Endothelial cell of umbilical vein (primary cell): Measurements from ENCODE around the gene LYRM4. TPM values are rescaled to one million over a fixed set of nuclear protein-coding genes. Genes with fewer than 3 reads are reported as not detected.

Source experiments
- BruUV-seq: library from RNA; stranded (reverse); fragments of 400-500 nt; replicated peaks from 2 replicates; lab custom pipeline; 2021; lab: Mats Ljungman, UMichigan
- CTCF ChIA-PET: fragments of 300-600, 350-600 bp; sonication (Branson Sonifier 250); formaldehyde crosslinking; loops from one replicate; lab custom pipeline; 2021; ENCODE audit warnings: antibody characterized with exemption, inconsistent platforms; lab: Charles Lee
- POLR2A ChIA-PET: fragments of 300-600, 350-600 bp; sonication (Branson Sonifier 250); formaldehyde crosslinking; loops from one replicate; lab custom pipeline; 2021; ENCODE audit warnings: antibody characterized with exemption, inconsistent platforms; lab: Charles Lee
- DNase-seq: peaks from one replicate; pipeline ENCODE4 v3.0.0-alpha.2; 2011; ENCODE audit warnings: low read depth, low spot score
- FAIRE-seq: peaks from 2 replicates; lab custom pipeline; 2011; peaks lifted over from hg19 to GRCh38; lab: Jason Lieb, UNC
- H2AFZ ChIP-seq: 2 replicates; pipeline ENCODE4 v1.6.0; 2012; ENCODE audit warnings: low read depth, low read length, control low read depth, inconsistent platforms
- H3K27ac ChIP-seq: 2 replicates; pipeline ENCODE4 v1.5.1; 2011; ENCODE audit warnings: low read depth, mild to moderate bottlenecking, control low read depth, low read length, moderate library complexity; ENCODE audit not compliant: insufficient read depth
- H3K27me3 ChIP-seq, 2 experiments: 2 replicates each; pipeline versions ENCODE4 v1.6.0 to v1.6.1; 2011; ENCODE audit warnings: low read length in 2 of 2, mixed read lengths in 1 of 2; ENCODE audit not compliant: control insufficient read depth in 2 of 2, insufficient read depth in 2 of 2
- H3K36me3 ChIP-seq, 2 experiments: 2 replicates in 1 of 2; 3 replicates in 1 of 2; pipeline ENCODE4 v1.5.1; 2011; ENCODE audit warnings: low read length in 2 of 2, mild to moderate bottlenecking in 1 of 2, moderate library complexity in 1 of 2; ENCODE audit not compliant: control insufficient read depth in 2 of 2, insufficient read depth in 2 of 2; ENCODE audit errors: extremely low read depth in 1 of 2
- H3K4me1 ChIP-seq: 3 replicates; pipeline ENCODE4 v1.5.1; 2011; ENCODE audit warnings: mild to moderate bottlenecking, low read length; ENCODE audit not compliant: control insufficient read depth, insufficient read depth; ENCODE audit errors: extremely low read depth
- H3K4me2 ChIP-seq: 2 replicates; pipeline ENCODE4 v1.6.1; 2011; ENCODE audit warnings: low read length, control low read depth, mixed read lengths; ENCODE audit not compliant: insufficient read depth
- H3K4me3 ChIP-seq, 3 experiments: fragments of 200-600 bp in 1 of 3; sonication (generic), shearing (Covaris generic) in 1 of 3; replicated peaks in 1 of 3; 2 replicates each; pipeline ENCODE4 v1.5.1; 2011 to 2016; ENCODE audit warnings: control low read depth in 3 of 3, low read length in 3 of 3, mild to moderate bottlenecking in 2 of 3, inconsistent platforms in 1 of 3, low read depth in 1 of 3, moderate library complexity in 1 of 3; ENCODE audit not compliant: insufficient read depth in 1 of 3
- H3K79me2 ChIP-seq: 2 replicates; pipeline ENCODE4 v1.6.0; 2012; ENCODE audit warnings: low read length, inconsistent platforms; ENCODE audit not compliant: control insufficient read depth, insufficient read depth
- H3K9ac ChIP-seq: replicated peaks from 2 replicates; pipeline ENCODE3; 2011; ENCODE audit warnings: low read length, control low read depth; ENCODE audit not compliant: insufficient read depth; ENCODE audit errors: extremely low read depth
- H3K9me1 ChIP-seq: replicated peaks from 3 replicates; pipeline ENCODE4 v1.6.0; 2011; ENCODE audit warnings: mild to moderate bottlenecking, low read length; ENCODE audit not compliant: control insufficient read depth, insufficient read depth; ENCODE audit errors: extremely low read depth
- H3K9me3 ChIP-seq: replicated peaks from 2 replicates; pipeline ENCODE4 v1.5.1; 2012; ENCODE audit warnings: low read length, inconsistent platforms; ENCODE audit not compliant: control insufficient read depth, insufficient read depth
- H4K20me1 ChIP-seq: replicated peaks from 2 replicates; pipeline ENCODE3; 2011; ENCODE audit warnings: mild to moderate bottlenecking, low read length; ENCODE audit not compliant: control insufficient read depth, insufficient read depth; ENCODE audit errors: extremely low read depth
- CTCF ChIP-seq, 2 donors: IDR thresholded peaks; 1 replicate in 1 of 2; 2 replicates in 1 of 2; pipeline ENCODE4 v1.5.1; 2011; ENCODE audit warnings: low read length in 2 of 2, mild to moderate bottlenecking in 2 of 2, moderate library complexity in 2 of 2, control low read depth in 1 of 2, inconsistent platforms in 1 of 2, low read depth in 1 of 2; ENCODE audit not compliant: insufficient read depth in 1 of 2; ENCODE audit errors: extremely low read depth in 1 of 2
- EZH2 ChIP-seq: IDR thresholded peaks from 2 replicates; pipeline ENCODE4 v1.6.1; 2012; ENCODE audit warnings: borderline replicate concordance, low read depth, mild to moderate bottlenecking, moderate library complexity, low read length, inconsistent platforms; ENCODE audit not compliant: severe bottlenecking
- GATA2 ChIP-seq: IDR thresholded peaks from 2 replicates; pipeline ENCODE4 v1.7.0; 2011; ENCODE audit warnings: low read depth, mild to moderate bottlenecking, moderate library complexity, mixed read lengths, low read length; ENCODE audit not compliant: insufficient read length, insufficient read depth
- JUN ChIP-seq: IDR thresholded peaks from 2 replicates; pipeline ENCODE4 v1.6.1; 2011; ENCODE audit warnings: borderline replicate concordance, low read depth; ENCODE audit not compliant: insufficient read length, insufficient read depth
- MAX ChIP-seq: IDR thresholded peaks from 2 replicates; pipeline ENCODE4 v1.6.1; 2011; ENCODE audit not compliant: insufficient read depth, insufficient read length
- POLR2AphosphoS5 ChIP-seq: IDR thresholded peaks from 2 replicates; pipeline ENCODE4 v1.6.1; 2012; ENCODE audit warnings: low read depth, mild to moderate bottlenecking, control low read depth, low read length, moderate library complexity; ENCODE audit not compliant: insufficient read depth
- dilution Hi-C: fragments of 300-500 bp; cut with MboI; formaldehyde crosslinking; loops from one replicate; pipeline ENCODE4 v1.15.0; 2019; ENCODE audit warnings: low sequenced_read_pairs; ENCODE audit not compliant: extremely low pct_ligation_motif_present
- intact Hi-C: fragments of 100-400 bp; cut with micrococcal nuclease; formaldehyde crosslinking; loops from one replicate; pipeline ENCODE4 v1.10.0; 2022
- polyA plus RNA-seq, 4 experiments: library from polyadenylated mRNA; depleted of rRNA in 3 of 4; stranded (reverse) in 3 of 4; unstranded in 1 of 4; fragments of >200 nt; gene quantifications; 2 replicates each; pipeline versions ENCODE4 v1.2.1 to v1.2.3, GENCODE V29; 2011 to 2012; ENCODE audit warnings: missing spikeins in 1 of 4
- total RNA-seq: library from RNA; stranded (reverse); gene quantifications from 2 replicates; pipeline ENCODE4 v1.2.3, GENCODE V29; 2021

The LYRM4 gene
- total and polyA plus RNA-seq, 2 donors (not counting 3 experiments of a cell fraction or from before 2014, with no cell fraction given), result 39.5 to 44.0 TPM

GRCh38 chr6:5072440-5072839, 188.3 kb downstream of the LYRM4 start:
- Histone ChIP-seq H3K27ac (no peak overlapping the region), H3K9me3 (no peaks in the 10 kb centered on the region), H4K20me1 (no peaks in the 10 kb centered on the region), H3K36me3 (no peaks in the 10 kb centered on the region), H3K9me1 (no peaks in the 10 kb centered on the region), H2AFZ (no peak overlapping the region), H3K4me1 (no peaks in the 10 kb centered on the region), H3K9ac (no peak overlapping the region), H3K4me2 (no peak overlapping the region), H3K79me2 (no peaks in the 10 kb centered on the region), H3K4me3 (no peak overlapping the region), H3K27me3 (no peaks in the 10 kb centered on the region)
- DNase-seq (no peak), FAIRE-seq (no peak)
- no TSS peak for BruUV-seq
- ChIA-PET CTCF (no interaction called here), POLR2A (no interaction called here)
- intact Hi-C loops (no loop called here), dilution Hi-C loops (no loop called here)
- TF ChIP-seq CTCF (IDR thresholded peaks at IDR 0.05; ENCODE audit: extremely low read depth in 1 of 2, insufficient read depth in 1 of 2, low read depth in 1 of 2, low read length in 2 of 2), result no peak
- no peak for TF ChIP-seq MAX
- TF ChIP-seq JUN, result no peak
- no peak for TF ChIP-seq EZH2
- TF ChIP-seq GATA2, result no peak

- Histone ChIP-seq H3K9me3 (no peaks in the 10 kb centered on the region), H3K4me3 (no peak overlapping the region), H3K4me1 (no peaks in the 10 kb centered on the region), H3K9me1 (no peaks in the 10 kb centered on the region), H2AFZ (no peak overlapping the region), H3K79me2 (no peaks in the 10 kb centered on the region), H4K20me1 (no peaks in the 10 kb centered on the region), H3K9ac (no peak overlapping the region), H3K36me3 (no peaks in the 10 kb centered on the region), H3K4me2 (no peak overlapping the region), H3K27ac (no peak overlapping the region), H3K27me3 (no peaks in the 10 kb centered on the region)
- FAIRE-seq (no peak), DNase-seq (no peak)
- dilution Hi-C loops, result no loop called here
- no peak for TF ChIP-seq POLR2AphosphoS5
- no TSS peak for BruUV-seq
- POLR2A ChIA-PET, result no interaction called here
- intact Hi-C loops, result no loop called here
- CTCF ChIA-PET, result interaction anchor here (1.6 kb wide), 1 partner anchor 15 kb away, joined by 3 read pairs; no protein-coding TSS in a partner anchor
These were observed 189.5 kb downstream of the LYRM4 start for GRCh38 chr6:5071216-5071615.
